Ovary (tissue), 9 donors: ENCODE measurements around the gene MX1. TPM values are rescaled to one million over a fixed set of nuclear protein-coding genes. Genes with fewer than 3 reads are reported as not detected.
A peak's percentile ranks its signal among the peaks of the same experiment; 100 is the strongest.

Experiments used
- DNase-seq, 5 donors: peaks; one replicate each; pipeline ENCODE4 v3.0.0-alpha.2; 2019 to 2020
- H3K27ac ChIP-seq, 2 donors: fragments of 200-600 bp; one replicate each; pipeline versions ENCODE4 v1.5.1 to v1.8.0; 2019 to 2022
- H3K27me3 ChIP-seq: fragments of 200-600 bp; one replicate; pipeline ENCODE4 v1.8.0; 2022
- H3K36me3 ChIP-seq: fragments of 200-600 bp; sonication (generic); one replicate; pipeline ENCODE4 v1.5.1; 2019
- H3K4me1 ChIP-seq: one replicate; pipeline ENCODE4 v1.8.1; 2013; ENCODE audit warnings: mild to moderate bottlenecking, moderate library complexity; ENCODE audit not compliant: insufficient read depth
- H3K4me3 ChIP-seq: fragments of 200-600 bp; sonication (generic); one replicate; pipeline ENCODE4 v1.5.1; 2017
- H3K9me3 ChIP-seq, 2 donors: fragments of 200-600 bp in 1 of 2; sonication (generic) in 1 of 2; one replicate each; pipeline versions ENCODE4 v1.5.1 to v1.8.1; 2013 to 2019; ENCODE audit warnings: mild to moderate bottlenecking in 1 of 2, moderate library complexity in 1 of 2
- CTCF ChIP-seq, 3 donors: fragments of 450-650 bp in 2 of 3; fragments of 200-600 bp in 1 of 3; IDR thresholded peaks; one replicate each; pipeline versions ENCODE4 v1.5.1 to v1.8.0; 2016 to 2022; ENCODE audit warnings: antibody characterized with exemption in 3 of 3, mild to moderate bottlenecking in 1 of 3
- EP300 ChIP-seq: sonication (generic); formaldehyde crosslinking; IDR thresholded peaks from one replicate; pipeline ENCODE4 v1.6.1; 2017; ENCODE audit warnings: antibody characterized with exemption
- POLR2A ChIP-seq: fragments of 450-650 bp; IDR thresholded peaks from one replicate; pipeline ENCODE4 v1.6.1; 2017; ENCODE audit warnings: antibody characterized with exemption, mild to moderate bottlenecking, moderate library complexity
- WGBS, 3 donors: extraction: QIAGEN DNeasy Blood & Tissue Kit in 1 of 3; methylation state at CpG; one replicate each; pipeline versions ENCODE4 v1.1.5 to v1.1.7; 2013 to 2017; 5-methylcytosine and 5-hydroxymethylcytosine counted together
- intact Hi-C, 4 donors: fragments of 100-400 bp; cut with DNase I; formaldehyde crosslinking; loops; one replicate each; pipeline versions ENCODE4 v1.11.0 to v1.15.1; 2022 to 2023
- polyA plus RNA-seq, 2 donors: library from polyadenylated mRNA; stranded (reverse); fragments of 200-250 nt in 1 of 2; fragments of 350-450 nt in 1 of 2; fragmentation: Illumina TruSeq in 1 of 2; extraction: RNeasy Lipid Tissue Mini Kit (QIAGEN cat#74804) in 1 of 2; gene quantifications; one replicate each; pipeline ENCODE4 v1.2.3, GENCODE V29; 2013 to 2014
- total RNA-seq, 7 donors: library from RNA; depleted of rRNA in 2 of 7; stranded (reverse); fragments of >200 nt in 2 of 7; fragmentation: NEBNext Ultra II Directional in 3 of 7; extraction: Animal tissue kit (Norgen Biotek cat#: 25700) in 3 of 7; gene quantifications; one replicate each; pipeline versions ENCODE4 v1.1.0 to v1.2.4, GENCODE V29; 2016 to 2023
- donor health status: DM: no; HTN: no; CAD: no; lungs with moderate emphysema.
- donor health status: DM: no; HTN: no; CAD: no.
- donor health status: Bipolar disorder and iron deficiency.
- donor health status: DM: yes; HTN: yes; CAD: no.
- donor health status: DM: no; HTN: no; CAD: no.
- donor health status: DM: yes; HTN: yes; CAD: no.

MX1 gene
- total and polyA plus RNA-seq, 9 donors: 25.2 to 118 (median 43.5) TPM

- 36 to 44% (median 43%) methylated on average over 7 of the region's 7 CpGs for WGBS, 3 donors
- intact Hi-C loops: no loop called here
- no peak for DNase-seq
- Histone ChIP-seq H3K4me3 (peak overlapping the region; percentile 67), H3K27ac (peak overlapping the region in 1 of 2 donors; percentile 24), H3K9me3 (no peaks in the 10 kb centered on the region), H3K4me1 (peaks cover 4% of the 10 kb centered on the region), H3K36me3 (no peaks in the 10 kb centered on the region), H3K27me3 (no peaks in the 10 kb centered on the region)
- no peak for TF ChIP-seq CTCF (IDR thresholded peaks at IDR 0.05)
- no peak for TF ChIP-seq EP300
- no peak for TF ChIP-seq POLR2A
Observed at GRCh38 chr21:41425588-41425953, 468 bp upstream of the MX1 start.

- no peaks in the 10 kb centered on the region for H3K36me3 ChIP-seq
- H3K27ac ChIP-seq: peak overlapping the region; percentile 24 to 53
- intact Hi-C loops: no loop called here
- no peaks in the 10 kb centered on the region for H3K27me3 ChIP-seq
- H3K4me1 ChIP-seq: peaks cover 4% of the 10 kb centered on the region
- peak overlapping the region; percentile 67 for H3K4me3 ChIP-seq
- 13 to 19% (median 18%) methylated on average over 40 to 41 of the region's 41 CpGs for WGBS, 3 donors
- no peaks in the 10 kb centered on the region for H3K9me3 ChIP-seq
- DNase-seq: peak in 4 of 5 donors; percentile 34 to 63 (median 50)
- TF ChIP-seq POLR2A: no peak
- TF ChIP-seq CTCF (IDR thresholded peaks at IDR 0.05): no peak
- TF ChIP-seq EP300: no peak
Observed at GRCh38 chr21:41426676-41427404, 801 bp downstream of the MX1 start.

- intact Hi-C loops: no loop called here
- H3K27ac ChIP-seq: no peak overlapping the region
- no peaks in the 10 kb centered on the region for H3K27me3 ChIP-seq
- 86 to 91% (median 91%) methylated on average over 8 of the region's 8 CpGs for WGBS, 3 donors
- H3K9me3 ChIP-seq: no peaks in the 10 kb centered on the region
- H3K36me3 ChIP-seq: no peaks in the 10 kb centered on the region
- peaks cover 4% of the 10 kb centered on the region for H3K4me1 ChIP-seq
- H3K4me3 ChIP-seq: no peak overlapping the region
- DNase-seq: no peak
- no peak for TF ChIP-seq POLR2A
- no peak for TF ChIP-seq EP300
- TF ChIP-seq CTCF (IDR thresholded peaks at IDR 0.05): no peak
Observed at GRCh38 chr21:41427556-41427955, 1.5 kb downstream of the MX1 start.

GRCh38 chr21:41428311-41428710 is 2.3 kb downstream of the MX1 start:
- H3K4me1 ChIP-seq: peaks cover 4% of the 10 kb centered on the region
- intact Hi-C loops: no loop called here
- 90 to 97% (median 96%) methylated on average over 8 of the region's 8 CpGs for WGBS, 3 donors
- H3K4me3 ChIP-seq: no peak overlapping the region
- H3K36me3 ChIP-seq: no peaks in the 10 kb centered on the region
- no peaks in the 10 kb centered on the region for H3K9me3 ChIP-seq
- no peak for TF ChIP-seq CTCF (IDR thresholded peaks at IDR 0.05)
- TF ChIP-seq POLR2A: no peak
- no peak for TF ChIP-seq EP300
- H3K27ac ChIP-seq: no peak overlapping the region
- DNase-seq: no peak
- no peaks in the 10 kb centered on the region for H3K27me3 ChIP-seq
